Left hindlimb (tissue), 1 donor: ENCODE data around the gene EPHX1.
"Not testable (repeated sequence)": the region's sequence is repeated elsewhere in the genome, so short reads cannot be mapped to it uniquely, and the experiment has no call there.

Experiments used
- DNase-seq: peaks from one replicate; pipeline ENCODE4 v3.0.0-alpha.2; 2018

Gene EPHX1

GRCh38 chr1:225883616-225884265 is 73.8 kb downstream of the EPHX1 start:
- DNase-seq = no peak

DNA sequence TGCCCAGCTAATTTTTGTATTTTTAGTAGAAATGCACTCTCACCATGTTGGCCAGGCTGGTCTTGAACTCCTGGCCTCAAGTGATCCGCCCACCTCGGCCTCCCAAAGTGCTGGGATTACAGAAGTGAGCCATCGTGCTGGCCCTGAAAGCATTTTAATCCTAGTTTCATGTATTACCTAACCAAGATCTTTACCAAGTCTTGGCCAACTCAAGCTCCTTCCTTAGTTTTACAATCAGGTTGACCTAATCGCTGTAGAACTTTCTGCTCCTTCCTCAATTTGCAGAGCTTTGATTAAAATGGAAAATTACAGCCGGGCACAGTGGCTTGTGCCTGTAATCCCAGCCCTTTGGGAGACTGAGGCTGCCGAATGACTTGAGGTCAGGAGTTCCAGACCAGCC is 75.4 kb downstream of the EPHX1 start:
- DNase-seq = no peak

DNA sequence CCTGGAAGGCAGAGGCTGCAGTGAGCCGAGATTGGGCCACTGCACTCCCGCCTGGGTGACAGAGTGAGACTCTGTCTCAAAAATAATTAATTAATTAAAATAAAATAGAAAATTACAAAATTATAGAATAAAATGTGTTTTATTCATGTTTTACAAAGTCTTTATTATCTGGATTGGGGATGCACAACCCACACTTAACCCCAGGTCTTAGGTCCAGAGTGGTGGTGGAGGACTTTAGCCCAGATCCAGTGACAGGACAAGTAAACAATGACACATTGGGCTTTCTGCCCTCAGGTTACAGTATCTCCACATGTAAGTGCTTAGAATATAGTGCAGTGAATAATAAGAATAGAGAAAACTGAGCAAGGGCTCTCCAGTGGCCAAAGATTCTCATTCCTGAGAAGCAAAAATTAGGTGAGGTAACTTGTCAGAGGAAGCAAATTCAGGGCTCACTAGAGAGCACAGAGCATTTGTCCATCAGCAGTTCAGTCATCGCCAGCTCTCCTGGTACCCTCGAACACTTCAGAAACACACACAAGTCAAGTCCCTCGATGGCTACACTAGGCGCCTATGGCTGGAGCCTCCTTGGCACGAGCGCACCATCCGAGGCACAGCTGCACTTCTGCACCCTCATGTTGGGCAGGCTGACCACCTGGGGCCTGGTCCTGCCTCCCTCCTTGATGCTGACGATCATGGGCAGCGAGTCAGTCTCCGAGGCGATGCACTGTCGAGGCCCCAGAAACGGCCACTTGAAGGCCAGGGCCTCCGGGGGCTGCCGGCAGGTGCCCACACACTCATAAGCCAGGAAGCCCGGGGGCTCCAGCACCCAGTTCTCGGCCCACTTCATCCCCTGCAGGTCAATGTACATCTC is 76.5 kb downstream of the EPHX1 start:
- DNase-seq = no peak

- no peak for DNase-seq
These were observed 77.0 kb downstream of the EPHX1 start for GRCh38 chr1:225887030-225887314.

DNA sequence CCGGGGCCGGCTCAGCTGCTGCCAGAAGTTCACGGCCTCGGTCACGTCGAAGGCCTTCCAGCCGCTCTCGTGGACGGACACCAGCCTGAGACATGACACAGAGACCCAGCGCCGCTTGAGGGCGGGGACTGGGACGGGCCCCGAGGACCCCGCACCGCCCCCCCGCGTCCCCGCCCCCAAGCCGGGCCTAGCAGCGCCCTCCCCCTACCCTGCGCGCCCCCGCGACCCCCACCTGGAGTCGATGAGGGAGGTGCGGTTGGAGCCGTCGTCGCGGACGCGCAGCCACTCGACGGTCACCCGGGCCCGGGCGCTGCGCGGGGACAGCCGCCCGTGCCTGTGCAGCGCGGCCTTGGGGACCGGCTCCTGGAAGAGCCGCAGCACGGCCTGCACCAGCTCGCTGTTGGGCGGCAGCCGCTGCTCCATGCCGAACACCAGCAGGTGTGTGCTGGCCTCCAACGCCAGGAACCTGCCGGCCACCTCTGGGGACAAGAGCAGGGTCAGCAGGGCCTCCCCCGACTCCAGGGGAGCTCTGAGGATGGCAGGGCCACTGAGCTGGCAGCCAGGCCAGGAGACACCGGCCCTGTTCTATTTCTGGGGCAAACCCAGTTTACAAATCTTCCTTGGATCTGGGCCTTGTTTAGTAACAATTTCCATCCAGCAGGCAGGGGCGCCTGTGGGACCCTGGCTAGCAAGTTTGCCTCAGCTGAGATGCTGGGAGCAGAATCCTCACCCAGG is 77.8 kb downstream of the EPHX1 start:
- DNase-seq = not testable (repeated sequence)

DNA sequence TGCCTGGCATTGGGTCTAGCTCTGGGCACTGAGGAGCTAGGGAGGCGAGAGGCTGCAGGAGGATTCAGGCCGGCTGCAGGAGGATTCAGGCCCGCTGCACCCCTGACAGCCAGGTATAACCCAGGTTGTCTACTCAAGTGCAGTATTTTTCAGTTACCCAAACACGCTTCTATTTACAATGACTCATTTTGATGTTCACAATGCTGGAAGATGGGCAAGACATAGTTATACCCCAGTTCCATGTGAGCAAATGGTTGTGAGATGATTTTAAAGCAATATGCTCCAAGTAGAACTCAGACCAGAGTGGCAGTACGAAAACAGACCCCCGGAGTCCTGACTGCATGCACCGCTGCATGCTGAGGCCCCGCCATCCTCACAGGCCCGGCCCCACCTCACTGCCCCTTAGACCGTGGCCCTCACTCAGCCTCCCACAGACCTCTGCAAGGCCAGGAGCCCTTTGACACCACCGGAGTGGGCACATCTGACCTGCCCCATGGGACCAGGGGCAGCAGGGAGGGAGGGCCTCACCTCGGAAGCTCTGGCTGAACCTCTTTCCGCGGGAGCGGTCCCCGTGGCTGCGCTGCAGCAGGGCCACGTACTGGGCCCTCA is 78.5 kb downstream of the EPHX1 start:
- no peak for DNase-seq

DNA sequence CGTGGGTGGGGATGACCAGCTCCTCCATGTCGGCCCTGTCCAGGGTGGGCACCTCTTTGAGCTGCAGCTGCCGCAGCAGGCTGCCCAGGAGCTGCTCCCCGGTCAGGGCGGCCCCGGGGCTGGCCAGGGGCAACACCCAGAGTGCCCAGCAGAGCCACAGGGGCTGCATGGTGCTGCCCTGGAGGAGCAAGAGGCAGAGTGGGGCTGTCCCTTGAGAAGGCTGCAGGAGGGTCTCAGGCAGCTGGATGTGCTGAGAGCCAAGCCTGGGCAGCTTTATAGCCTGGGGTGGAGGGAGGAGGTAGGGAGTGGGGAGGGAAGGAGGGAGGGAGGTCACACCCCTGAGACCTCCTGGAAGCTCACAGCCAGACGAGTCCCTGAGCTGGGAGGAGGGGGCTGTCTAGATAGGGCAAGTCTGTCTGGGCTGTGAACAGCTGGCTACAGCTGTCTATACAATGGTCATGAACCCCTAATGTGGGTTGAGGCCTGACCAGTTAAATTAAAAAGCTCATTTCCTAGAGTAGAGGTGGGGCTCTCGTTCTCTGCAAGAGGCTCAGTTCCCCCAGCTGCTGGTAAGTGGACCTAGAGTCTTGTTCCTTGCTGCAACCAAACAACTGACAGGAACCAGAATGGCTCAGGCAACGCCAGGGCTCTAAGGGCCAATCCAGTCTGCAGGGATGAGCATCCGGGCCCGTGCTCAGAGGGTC is 79.1 kb downstream of the EPHX1 start, which contains the start of gene LEFTY1:
Gene LEFTY1, minus strand, starts transcription at position 249 of the 704 bp plus-strand sequence. Its CDS starts 80 bp downstream, at position 169.
- DNase-seq = no peak

GRCh38 chr1:225889743-225890142 is 79.8 kb downstream of the EPHX1 start:
- no peak for DNase-seq

GRCh38 chr1:225890346-225891228 is 80.7 kb downstream of the EPHX1 start:
- no peak for DNase-seq

DNA sequence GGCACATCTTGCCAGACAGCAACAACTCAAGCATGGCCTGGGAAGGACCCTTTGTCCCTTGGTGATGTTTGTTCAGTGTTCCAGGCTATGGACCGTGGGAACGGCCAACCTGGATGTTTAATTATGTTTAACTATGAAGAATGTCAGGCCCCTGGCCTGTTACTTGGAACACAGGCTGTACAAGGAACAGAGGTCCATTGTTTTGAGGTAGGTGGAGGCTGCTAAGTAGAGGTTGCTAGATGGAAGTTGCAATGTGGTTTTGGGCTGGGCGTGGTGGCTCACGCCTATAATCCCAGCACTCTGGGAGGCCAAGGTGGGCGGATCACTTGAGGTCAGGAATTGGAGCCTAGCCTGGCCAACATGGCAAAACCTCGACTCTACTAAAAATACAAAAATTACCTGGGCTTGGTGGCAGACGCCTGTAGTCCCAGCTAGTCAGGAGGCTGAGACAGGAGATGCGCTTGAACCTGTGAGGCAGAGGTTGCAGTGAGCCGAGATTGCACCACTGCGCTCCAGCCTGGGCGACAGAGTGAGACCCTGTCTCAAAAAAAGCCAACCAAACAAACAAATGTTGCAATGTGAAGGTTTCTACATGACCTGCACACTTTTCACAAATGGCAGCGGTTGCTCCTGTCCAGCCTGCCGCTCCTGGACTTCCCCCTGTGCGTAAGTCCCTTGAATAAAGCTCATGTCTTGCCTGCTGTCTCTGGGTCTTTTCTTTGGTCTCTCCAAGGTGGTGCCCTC is 81.5 kb downstream of the EPHX1 start:
- DNase-seq = no peak

- no peak for DNase-seq
These were observed 82.4 kb downstream of the EPHX1 start for GRCh38 chr1:225892307-225892706.
